SK-N-SH treated with all-trans-retinoic acid at 6 μM for 48 hours (cell line): ENCODE measurements around the gene SLC44A3.

ENCODE experiments used
- ATAC-seq: fragments of 200-7000 bp; cut with Tn5 transposase; 3 replicates; pipeline ENCODE4 v1.9.1; 2020; ENCODE audit warnings: mild to moderate bottlenecking, moderate library complexity
- ARNTL ChIP-seq: fragments of 450-650 bp; formaldehyde crosslinking; IDR thresholded peaks from 2 replicates; pipeline ENCODE4 v1.5.0; 2020; ENCODE audit warnings: low read depth, mild to moderate bottlenecking, moderate library complexity, borderline replicate concordance
- BACH2 ChIP-seq: fragments of 250-450 bp; sonication (Bioruptor Pico); IDR thresholded peaks from 2 replicates; pipeline ENCODE4 v1.9.0; 2021; ENCODE audit warnings: mild to moderate bottlenecking, borderline replicate concordance
- CREB5 ChIP-seq: fragments of 250-450 bp; sonication (Bioruptor Pico); IDR thresholded peaks from 2 replicates; pipeline ENCODE4 v1.5.1; 2020; ENCODE audit warnings: low read depth, mild to moderate bottlenecking, moderate library complexity
- CSDC2 ChIP-seq: fragments of 250-450 bp; sonication (Bioruptor Pico); IDR thresholded peaks from 2 replicates; pipeline ENCODE4 v1.5.0; 2020; ENCODE audit warnings: mild to moderate bottlenecking, moderate library complexity
- ESRRG ChIP-seq: fragments of 250-450 bp; sonication (Bioruptor Pico); IDR thresholded peaks from 2 replicates; pipeline ENCODE4 v1.6.1; 2021; ENCODE audit warnings: mild to moderate bottlenecking
- GLIS3 ChIP-seq: fragments of 250-450 bp; sonication (Bioruptor Pico); IDR thresholded peaks from 2 replicates; pipeline ENCODE4 v1.5.0; 2020; ENCODE audit warnings: mild to moderate bottlenecking, moderate library complexity
- ISL1 ChIP-seq: fragments of 250-450 bp; sonication (Bioruptor Pico); IDR thresholded peaks from 2 replicates; pipeline ENCODE4 v2.1.2; 2022; ENCODE audit warnings: mild to moderate bottlenecking, moderate library complexity
- OSR1 ChIP-seq: fragments of 250-450 bp; sonication (Bioruptor Pico); IDR thresholded peaks from 2 replicates; pipeline ENCODE4 v1.8.0; 2022; ENCODE audit warnings: moderate library complexity, mild to moderate bottlenecking, inconsistent platforms
- PPARA ChIP-seq: fragments of 250-450 bp; sonication (Bioruptor Pico); IDR thresholded peaks from 2 replicates; pipeline ENCODE4 v1.5.0; 2020; ENCODE audit warnings: mild to moderate bottlenecking, borderline replicate concordance
- RARB ChIP-seq: fragments of 250-450 bp; sonication (Bioruptor Pico); IDR thresholded peaks from 2 replicates; pipeline ENCODE4 v1.8.0; 2021; ENCODE audit warnings: mild to moderate bottlenecking, moderate library complexity
- SNAI2 ChIP-seq: fragments of 250-450 bp; sonication (Bioruptor Pico); IDR thresholded peaks from 2 replicates; pipeline ENCODE4 v1.5.0; 2020; ENCODE audit warnings: mild to moderate bottlenecking, moderate library complexity
- TCF4 ChIP-seq: fragments of 250-450 bp; sonication (Bioruptor Pico); IDR thresholded peaks from 2 replicates; pipeline ENCODE4 v1.8.0; 2021; ENCODE audit warnings: mild to moderate bottlenecking, moderate library complexity, borderline replicate concordance
- TOX ChIP-seq: fragments of 250-450 bp; sonication (Bioruptor Pico); IDR thresholded peaks from 2 replicates; pipeline ENCODE4 v1.8.0; 2021; ENCODE audit warnings: mild to moderate bottlenecking, moderate library complexity, borderline replicate concordance
- TSHZ2 ChIP-seq: fragments of 250-450 bp; sonication (Bioruptor Pico); IDR thresholded peaks from 2 replicates; pipeline ENCODE4 v1.5.0; 2020; ENCODE audit warnings: mild to moderate bottlenecking, moderate library complexity
- ZC3H10 ChIP-seq: fragments of 250-450 bp; sonication (Bioruptor Pico); IDR thresholded peaks from 2 replicates; pipeline ENCODE4 v1.5.1; 2021; ENCODE audit warnings: mild to moderate bottlenecking, moderate library complexity
- ZFP3 ChIP-seq: fragments of 250-450 bp; sonication (Bioruptor Pico); IDR thresholded peaks from 2 replicates; pipeline ENCODE4 v1.5.0; 2020; ENCODE audit warnings: mild to moderate bottlenecking, moderate library complexity
- ZNF565 ChIP-seq: fragments of 450-650 bp; formaldehyde crosslinking; conservative IDR thresholded peaks from 2 replicates; pipeline ENCODE4 v1.5.0; 2020; ENCODE audit warnings: low read depth, mild to moderate bottlenecking, moderate library complexity
- ZNF70 ChIP-seq: fragments of 450-650 bp; formaldehyde crosslinking; IDR thresholded peaks from 2 replicates; pipeline ENCODE4 v1.5.0; 2020; ENCODE audit warnings: mild to moderate bottlenecking, moderate library complexity
- TF ChIP-seq, protein P1 (sequence below): fragments of 250-450 bp; sonication (Bioruptor Pico); IDR thresholded peaks from 2 replicates; pipeline ENCODE4 v1.8.0; 2021; ENCODE audit warnings: low read depth, mild to moderate bottlenecking, moderate library complexity, borderline replicate concordance
- TF ChIP-seq, protein P2 (sequence below): fragments of 250-450 bp; sonication (Bioruptor Pico); IDR thresholded peaks from 2 replicates; pipeline ENCODE4 v1.8.0; 2020; ENCODE audit warnings: mild to moderate bottlenecking, moderate library complexity, borderline replicate concordance

SLC44A3 gene

DNA sequence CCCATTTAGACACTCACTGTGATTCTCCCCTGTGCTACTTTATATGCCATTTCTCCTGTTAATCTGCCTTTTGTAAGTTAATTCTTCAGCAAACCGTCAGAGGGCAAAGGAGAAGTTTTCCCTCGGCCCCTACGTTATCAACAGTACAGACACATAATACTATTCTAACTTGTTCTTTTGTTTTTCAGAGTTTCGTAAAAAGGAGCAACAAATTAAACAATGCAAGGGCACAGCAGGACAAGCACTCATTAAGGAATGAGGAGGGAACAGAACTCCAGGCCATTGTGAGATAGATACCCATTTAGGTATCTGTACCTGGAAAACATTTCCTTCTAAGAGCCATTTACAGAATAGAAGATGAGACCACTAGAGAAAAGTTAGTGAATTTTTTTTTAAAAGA is 74.5 kb downstream of the SLC44A3 start (continued):
- TF ChIP-seq, protein P1, sequence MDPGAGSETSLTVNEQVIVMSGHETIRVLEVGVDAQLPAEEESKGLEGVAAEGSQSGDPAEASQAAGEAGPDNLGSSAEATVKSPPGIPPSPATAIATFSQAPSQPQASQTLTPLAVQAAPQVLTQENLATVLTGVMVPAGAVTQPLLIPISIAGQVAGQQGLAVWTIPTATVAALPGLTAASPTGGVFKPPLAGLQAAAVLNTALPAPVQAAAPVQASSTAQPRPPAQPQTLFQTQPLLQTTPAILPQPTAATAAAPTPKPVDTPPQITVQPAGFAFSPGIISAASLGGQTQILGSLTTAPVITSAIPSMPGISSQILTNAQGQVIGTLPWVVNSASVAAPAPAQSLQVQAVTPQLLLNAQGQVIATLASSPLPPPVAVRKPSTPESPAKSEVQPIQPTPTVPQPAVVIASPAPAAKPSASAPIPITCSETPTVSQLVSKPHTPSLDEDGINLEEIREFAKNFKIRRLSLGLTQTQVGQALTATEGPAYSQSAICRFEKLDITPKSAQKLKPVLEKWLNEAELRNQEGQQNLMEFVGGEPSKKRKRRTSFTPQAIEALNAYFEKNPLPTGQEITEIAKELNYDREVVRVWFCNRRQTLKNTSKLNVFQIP (CRISPR knock-in tag): no peak
- no peak for TF ChIP-seq ISL1 (CRISPR knock-in tag)
- no peak for TF ChIP-seq ESRRG (CRISPR knock-in tag)
- TF ChIP-seq ZNF565 (CRISPR knock-in tag): no peak
- no peak for TF ChIP-seq TCF4 (CRISPR knock-in tag)
- TF ChIP-seq OSR1 (CRISPR knock-in tag): no peak
- no peak for TF ChIP-seq ZC3H10

GRCh38 chr1:94895518-94895917 is 75.4 kb downstream of the SLC44A3 start:
- ATAC-seq: no peak
- peak; percentile 97 for TF ChIP-seq ZFP3 (CRISPR knock-in tag)
- TF ChIP-seq ZC3H10: no peak

DNA sequence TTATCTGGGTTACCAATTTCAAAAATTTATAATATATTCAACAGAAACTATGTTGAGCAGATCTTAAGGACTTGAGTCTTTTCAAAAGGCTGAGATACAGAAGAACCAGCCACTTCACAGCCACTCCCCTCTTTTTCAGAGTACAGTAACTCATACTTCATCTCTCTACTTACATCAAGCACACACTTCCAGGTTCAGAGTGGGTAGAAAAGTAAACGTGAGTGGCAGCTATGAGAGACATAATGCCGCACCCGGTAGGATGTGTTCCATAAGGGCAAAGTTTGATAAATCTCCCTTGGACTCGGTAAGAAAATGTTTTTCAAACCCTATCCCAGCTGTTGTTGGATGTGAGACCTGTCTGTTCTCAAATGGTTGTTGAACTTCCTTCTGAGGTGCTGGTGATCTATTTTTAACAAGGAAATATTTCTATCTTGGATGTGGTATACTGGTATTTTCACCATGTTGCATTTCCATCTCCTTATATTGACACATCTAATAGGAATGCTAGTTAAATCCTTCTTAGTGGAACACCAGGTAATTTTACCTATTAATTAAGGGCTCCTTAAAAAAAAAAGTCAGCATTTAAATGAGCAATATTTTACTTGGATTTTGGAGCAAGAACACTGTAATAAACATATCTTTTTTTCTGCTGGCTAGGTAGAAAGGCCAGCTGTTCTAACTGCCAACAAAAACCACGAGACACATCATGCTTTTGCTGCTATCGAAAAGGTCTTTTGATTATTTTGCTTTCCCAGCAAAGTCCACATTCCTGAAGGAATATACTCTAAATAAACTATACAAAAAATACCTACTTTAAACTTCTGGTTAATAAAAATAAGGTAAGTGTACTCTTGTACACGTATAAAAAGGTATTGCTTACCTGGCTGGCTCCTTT is 78.6 kb downstream of the SLC44A3 start:
- ATAC-seq: no peak
- TF ChIP-seq ZFP3 (CRISPR knock-in tag): no peak
- TF ChIP-seq, protein P2, sequence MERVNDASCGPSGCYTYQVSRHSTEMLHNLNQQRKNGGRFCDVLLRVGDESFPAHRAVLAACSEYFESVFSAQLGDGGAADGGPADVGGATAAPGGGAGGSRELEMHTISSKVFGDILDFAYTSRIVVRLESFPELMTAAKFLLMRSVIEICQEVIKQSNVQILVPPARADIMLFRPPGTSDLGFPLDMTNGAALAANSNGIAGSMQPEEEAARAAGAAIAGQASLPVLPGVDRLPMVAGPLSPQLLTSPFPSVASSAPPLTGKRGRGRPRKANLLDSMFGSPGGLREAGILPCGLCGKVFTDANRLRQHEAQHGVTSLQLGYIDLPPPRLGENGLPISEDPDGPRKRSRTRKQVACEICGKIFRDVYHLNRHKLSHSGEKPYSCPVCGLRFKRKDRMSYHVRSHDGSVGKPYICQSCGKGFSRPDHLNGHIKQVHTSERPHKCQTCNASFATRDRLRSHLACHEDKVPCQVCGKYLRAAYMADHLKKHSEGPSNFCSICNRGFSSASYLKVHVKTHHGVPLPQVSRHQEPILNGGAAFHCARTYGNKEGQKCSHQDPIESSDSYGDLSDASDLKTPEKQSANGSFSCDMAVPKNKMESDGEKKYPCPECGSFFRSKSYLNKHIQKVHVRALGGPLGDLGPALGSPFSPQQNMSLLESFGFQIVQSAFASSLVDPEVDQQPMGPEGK (CRISPR knock-in tag): no peak
- no peak for TF ChIP-seq ZC3H10

DNA sequence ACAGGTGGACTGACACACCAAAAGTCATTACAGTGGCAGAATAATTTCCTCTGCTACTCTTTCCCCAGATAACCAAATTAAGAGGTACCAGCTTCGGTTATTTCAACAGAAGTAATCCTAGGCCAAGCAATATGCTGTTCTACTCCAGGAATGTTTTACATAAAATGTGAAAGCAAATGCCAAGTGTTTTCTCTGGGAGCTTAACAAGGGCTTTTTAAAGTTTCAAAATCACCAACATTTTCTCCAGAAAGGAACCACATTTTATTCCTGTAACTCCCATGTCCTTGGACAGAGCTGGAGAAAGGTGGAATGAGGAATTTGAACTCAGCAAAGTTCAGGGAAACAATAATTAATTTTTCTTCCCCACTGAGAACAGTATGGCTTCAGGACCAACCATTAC is 79.6 kb downstream of the SLC44A3 start:
- TF ChIP-seq SNAI2 (CRISPR knock-in tag) (no peak), TCF4 (CRISPR knock-in tag) (no peak), CREB5 (no peak)
- TF ChIP-seq, protein P1 (CRISPR knock-in tag): no peak
- ATAC-seq: no peak

DNA sequence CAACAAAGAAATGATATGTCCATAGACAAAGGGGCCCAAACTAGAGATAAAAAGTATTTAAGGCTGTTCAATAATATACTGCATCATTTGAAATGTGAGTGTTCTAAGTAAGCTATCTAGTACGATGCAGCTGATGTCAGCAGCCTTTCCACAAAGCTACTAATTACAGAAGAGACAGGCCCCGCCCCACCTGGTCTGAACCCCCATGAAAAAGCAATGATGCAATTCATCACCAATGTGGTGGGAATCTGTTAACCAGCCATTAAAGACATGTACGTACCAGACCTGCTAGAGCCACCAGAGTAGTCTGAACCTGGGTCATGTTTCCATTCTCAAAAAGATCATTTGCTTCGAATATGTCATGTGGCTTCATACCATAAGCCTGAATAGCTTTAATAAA is 81.7 kb downstream of the SLC44A3 start:
- no peak for ATAC-seq
- TF ChIP-seq ZNF70 (no peak), ZC3H10 (no peak), ARNTL (no peak), ESRRG (CRISPR knock-in tag) (no peak), BACH2 (CRISPR knock-in tag) (no peak), PPARA (CRISPR knock-in tag) (no peak), TSHZ2 (CRISPR knock-in tag) (no peak), GLIS3 (no peak), ZFP3 (CRISPR knock-in tag) (no peak), CSDC2 (no peak), SNAI2 (CRISPR knock-in tag) (no peak), RARB (no peak), TOX (CRISPR knock-in tag) (no peak)
- TF ChIP-seq, protein P1 (CRISPR knock-in tag): no peak
- TF ChIP-seq, protein P2 (CRISPR knock-in tag): no peak
